GM18858 (cell line): Measurements from ENCODE around the gene PRPF4.
"Not testable (repeated sequence)": the region's sequence is repeated elsewhere in the genome, so short reads cannot be mapped to it uniquely, and the experiment has no call there.

Experiments
- ATAC-seq: cut with Tn5 transposase; IDR thresholded peaks from one replicate; pipeline ENCODE4 v1.9.1; 2021; ENCODE audit not compliant: unreplicated experiment

PRPF4 gene

GRCh38 chr9:113275157-113276131 lies at the start of gene PRPF4, which contains the start of gene CDC26:
TSS of gene PRPF4 (plus strand) at chr9:113275658. CDS start at chr9:113275744, 86 bp downstream.
TSS of gene CDC26 (minus strand) at chr9:113275572. CDS start at chr9:113272507, 3,065 bp downstream.
- ATAC-seq, result peak; percentile 91

GRCh38 chr9:113227436-113227835 lies 48.0 kb upstream of the PRPF4 start:
- no peak for ATAC-seq

- ATAC-seq, result no peak
These were observed 47.3 kb upstream of the PRPF4 start for GRCh38 chr9:113228130-113228665.

GRCh38 chr9:113231701-113232100 lies 43.8 kb upstream of the PRPF4 start:
- no peak for ATAC-seq

GRCh38 chr9:113235701-113236255 lies 39.7 kb upstream of the PRPF4 start:
- ATAC-seq, result not testable (repeated sequence)

- no peak for ATAC-seq
These were observed 38.4 kb upstream of the PRPF4 start for GRCh38 chr9:113237026-113237425.

GRCh38 chr9:113238202-113238858 lies 37.1 kb upstream of the PRPF4 start:
- ATAC-seq, result no peak

GRCh38 chr9:113238859-113239232 lies 36.6 kb upstream of the PRPF4 start:
- no peak for ATAC-seq

GRCh38 chr9:113241161-113241560 lies 34.3 kb upstream of the PRPF4 start:
- no peak for ATAC-seq

GRCh38 chr9:113244556-113244955 lies 30.9 kb upstream of the PRPF4 start:
- ATAC-seq, result no peak

- no peak for ATAC-seq
These were observed 29.6 kb upstream of the PRPF4 start for GRCh38 chr9:113245894-113246293.

GRCh38 chr9:113246928-113247327 lies 28.5 kb upstream of the PRPF4 start:
- ATAC-seq, result no peak

GRCh38 chr9:113247640-113248039 lies 27.8 kb upstream of the PRPF4 start:
- ATAC-seq, result no peak

- not testable (repeated sequence) for ATAC-seq
These were observed 25.8 kb upstream of the PRPF4 start for GRCh38 chr9:113249661-113250060.

GRCh38 chr9:113250807-113251206 lies 24.7 kb upstream of the PRPF4 start:
- no peak for ATAC-seq

- no peak for ATAC-seq
These were observed 20.5 kb upstream of the PRPF4 start for GRCh38 chr9:113254991-113255390.

- ATAC-seq, result no peak
These were observed 20.0 kb upstream of the PRPF4 start for GRCh38 chr9:113255438-113255837.

GRCh38 chr9:113257863-113258262 lies 17.6 kb upstream of the PRPF4 start:
- ATAC-seq, result no peak

GRCh38 chr9:113258282-113258681 lies 17.2 kb upstream of the PRPF4 start:
- no peak for ATAC-seq

GRCh38 chr9:113261917-113262671 lies 13.4 kb upstream of the PRPF4 start:
- no peak for ATAC-seq

GRCh38 chr9:113266174-113266573 lies 9.3 kb upstream of the PRPF4 start:
- ATAC-seq, result no peak
